Purkinje cell (primary cell): ENCODE results near the gene PLEKHA5. TPM values are rescaled to one million over a fixed set of nuclear protein-coding genes. Genes with fewer than 3 reads are reported as not detected.

Experiments
- polyA plus RNA-seq: library from polyadenylated mRNA; unstranded; fragments of >200 nt; fragmentation: Nextera tagmentation; gene quantifications from 2 replicates; pipeline ENCODE4 v1.2.1, GENCODE V29; 2014

The PLEKHA5 gene, protein sequence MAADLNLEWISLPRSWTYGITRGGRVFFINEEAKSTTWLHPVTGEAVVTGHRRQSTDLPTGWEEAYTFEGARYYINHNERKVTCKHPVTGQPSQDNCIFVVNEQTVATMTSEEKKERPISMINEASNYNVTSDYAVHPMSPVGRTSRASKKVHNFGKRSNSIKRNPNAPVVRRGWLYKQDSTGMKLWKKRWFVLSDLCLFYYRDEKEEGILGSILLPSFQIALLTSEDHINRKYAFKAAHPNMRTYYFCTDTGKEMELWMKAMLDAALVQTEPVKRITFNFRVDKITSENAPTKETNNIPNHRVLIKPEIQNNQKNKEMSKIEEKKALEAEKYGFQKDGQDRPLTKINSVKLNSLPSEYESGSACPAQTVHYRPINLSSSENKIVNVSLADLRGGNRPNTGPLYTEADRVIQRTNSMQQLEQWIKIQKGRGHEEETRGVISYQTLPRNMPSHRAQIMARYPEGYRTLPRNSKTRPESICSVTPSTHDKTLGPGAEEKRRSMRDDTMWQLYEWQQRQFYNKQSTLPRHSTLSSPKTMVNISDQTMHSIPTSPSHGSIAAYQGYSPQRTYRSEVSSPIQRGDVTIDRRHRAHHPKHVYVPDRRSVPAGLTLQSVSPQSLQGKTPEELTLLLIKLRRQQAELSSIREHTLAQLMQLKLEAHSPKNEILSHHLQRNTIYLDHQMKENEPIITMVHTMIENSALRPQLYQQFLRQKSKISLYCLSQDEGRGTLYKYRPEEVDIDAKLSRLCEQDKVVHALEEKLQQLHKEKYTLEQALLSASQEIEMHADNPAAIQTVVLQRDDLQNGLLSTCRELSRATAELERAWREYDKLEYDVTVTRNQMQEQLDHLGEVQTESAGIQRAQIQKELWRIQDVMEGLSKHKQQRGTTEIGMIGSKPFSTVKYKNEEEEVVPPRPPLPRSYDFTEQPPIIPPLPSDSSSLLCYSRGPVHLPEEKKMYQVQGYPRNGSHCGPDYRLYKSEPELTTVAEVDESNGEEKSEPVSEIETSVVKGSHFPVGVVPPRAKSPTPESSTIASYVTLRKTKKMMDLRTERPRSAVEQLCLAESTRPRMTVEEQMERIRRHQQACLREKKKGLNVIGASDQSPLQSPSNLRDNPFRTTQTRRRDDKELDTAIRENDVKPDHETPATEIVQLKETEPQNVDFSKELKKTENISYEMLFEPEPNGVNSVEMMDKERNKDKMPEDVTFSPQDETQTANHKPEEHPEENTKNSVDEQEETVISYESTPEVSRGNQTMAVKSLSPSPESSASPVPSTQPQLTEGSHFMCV
- 29.6 and 36.8 TPM in 2 replicates for polyA plus RNA-seq

DNA sequence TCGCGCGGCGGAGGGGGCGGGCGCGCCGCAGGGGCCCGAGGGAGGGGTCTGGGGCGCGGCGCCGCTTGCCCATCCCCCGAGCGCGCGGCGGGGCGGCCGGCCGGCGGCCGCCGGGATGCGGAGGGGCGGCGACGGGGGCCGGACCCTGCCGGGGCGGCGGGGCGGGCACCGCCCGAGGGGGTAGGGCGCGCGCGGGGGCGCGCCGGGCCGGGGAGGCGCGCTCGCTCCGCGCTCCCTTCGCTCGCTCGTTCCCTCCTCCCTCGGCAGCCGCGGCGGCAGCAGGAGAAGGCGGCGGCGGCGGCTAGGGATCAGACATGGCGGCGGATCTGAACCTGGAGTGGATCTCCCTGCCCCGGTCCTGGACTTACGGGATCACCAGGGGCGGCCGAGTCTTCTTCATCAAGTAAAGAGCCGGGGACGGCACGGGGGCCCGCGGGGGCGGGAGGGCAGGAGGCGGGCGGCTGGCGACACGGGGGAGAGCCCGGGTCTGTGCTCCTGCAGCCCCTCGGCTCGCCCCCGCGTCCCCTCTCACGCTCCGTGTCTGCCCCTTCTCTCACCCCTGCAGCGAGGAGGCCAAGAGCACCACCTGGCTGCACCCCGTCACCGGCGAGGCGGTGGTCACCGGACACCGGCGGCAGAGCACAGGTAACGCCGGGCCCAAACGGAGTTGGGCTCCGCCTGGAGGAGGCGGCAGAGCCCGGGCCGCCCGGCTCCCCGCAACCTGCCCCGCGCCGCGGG lies at the start of gene PLEKHA5:
Gene PLEKHA5 (plus strand): TSS at position 248 of the 738 bp plus-strand sequence. CDS start 67 bp downstream, at position 315.

